ENCODE results near the gene PGA3.

DNA sequence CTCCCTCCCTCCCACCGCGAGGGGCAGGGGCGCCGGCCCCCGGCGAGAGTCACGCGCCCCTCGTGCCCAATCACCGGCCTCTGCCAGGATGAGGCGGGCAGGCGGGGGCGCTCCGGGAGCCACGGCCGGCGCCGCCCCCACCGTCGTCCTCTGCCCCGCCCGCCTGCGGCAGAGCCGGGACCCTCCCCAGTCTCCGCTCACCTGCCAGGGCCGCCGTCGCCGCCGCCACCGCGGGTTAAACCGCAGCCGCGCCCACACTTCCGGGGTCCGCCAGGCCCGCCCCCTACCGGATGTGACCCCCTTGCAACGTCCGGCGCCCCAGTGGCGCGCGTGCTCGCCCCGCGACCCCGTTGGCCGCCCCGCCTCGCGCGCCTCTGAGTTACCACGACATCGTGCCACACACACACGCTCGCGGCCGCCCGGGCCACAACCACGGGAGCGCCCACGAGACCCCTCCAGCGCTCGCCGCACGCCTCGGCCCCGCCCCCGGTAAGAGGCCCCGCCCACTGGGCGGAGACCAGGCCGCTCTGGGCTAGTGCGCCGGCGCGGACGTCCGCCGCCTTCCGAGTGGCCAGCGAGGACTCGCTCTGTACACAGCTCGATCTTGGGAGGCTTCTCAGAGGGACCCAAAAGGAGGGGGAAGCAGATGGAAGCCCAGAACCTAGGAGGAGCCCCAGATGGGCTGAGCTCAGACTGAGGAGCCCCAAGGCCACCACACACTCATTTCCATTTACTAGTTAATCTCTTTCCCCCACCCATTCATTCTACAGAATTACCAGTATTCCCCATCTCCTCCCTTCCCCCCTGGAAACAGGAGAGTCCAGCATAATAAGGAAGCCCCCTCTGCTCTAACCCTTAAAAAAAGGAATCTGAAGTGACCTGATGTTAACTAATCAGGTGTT, 41.9 kb upstream of the PGA3 start, which contains the start of gene VPS37C:
- TF ChIP-seq, protein P1, sequence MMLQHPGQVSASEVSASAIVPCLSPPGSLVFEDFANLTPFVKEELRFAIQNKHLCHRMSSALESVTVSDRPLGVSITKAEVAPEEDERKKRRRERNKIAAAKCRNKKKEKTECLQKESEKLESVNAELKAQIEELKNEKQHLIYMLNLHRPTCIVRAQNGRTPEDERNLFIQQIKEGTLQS (IDR thresholded peaks at IDR 0.05) = no peak
- TF ChIP-seq, protein P2, sequence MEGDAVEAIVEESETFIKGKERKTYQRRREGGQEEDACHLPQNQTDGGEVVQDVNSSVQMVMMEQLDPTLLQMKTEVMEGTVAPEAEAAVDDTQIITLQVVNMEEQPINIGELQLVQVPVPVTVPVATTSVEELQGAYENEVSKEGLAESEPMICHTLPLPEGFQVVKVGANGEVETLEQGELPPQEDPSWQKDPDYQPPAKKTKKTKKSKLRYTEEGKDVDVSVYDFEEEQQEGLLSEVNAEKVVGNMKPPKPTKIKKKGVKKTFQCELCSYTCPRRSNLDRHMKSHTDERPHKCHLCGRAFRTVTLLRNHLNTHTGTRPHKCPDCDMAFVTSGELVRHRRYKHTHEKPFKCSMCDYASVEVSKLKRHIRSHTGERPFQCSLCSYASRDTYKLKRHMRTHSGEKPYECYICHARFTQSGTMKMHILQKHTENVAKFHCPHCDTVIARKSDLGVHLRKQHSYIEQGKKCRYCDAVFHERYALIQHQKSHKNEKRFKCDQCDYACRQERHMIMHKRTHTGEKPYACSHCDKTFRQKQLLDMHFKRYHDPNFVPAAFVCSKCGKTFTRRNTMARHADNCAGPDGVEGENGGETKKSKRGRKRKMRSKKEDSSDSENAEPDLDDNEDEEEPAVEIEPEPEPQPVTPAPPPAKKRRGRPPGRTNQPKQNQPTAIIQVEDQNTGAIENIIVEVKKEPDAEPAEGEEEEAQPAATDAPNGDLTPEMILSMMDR (IDR thresholded peaks at IDR 0.05 in 2 of 3, conservative IDR thresholded peaks at IDR 0.05 in 1 of 3; ENCODE audit: borderline replicate concordance in 1 of 3, insufficient read depth in 1 of 3, low read depth in 2 of 3, low read length in 2 of 3) = no peak
- TF ChIP-seq POLR2A (IDR thresholded peaks at IDR 0.05; ENCODE audit: borderline replicate concordance, extremely low read depth, insufficient read depth, insufficient read length) (peak; percentile 89), SIN3A (IDR thresholded peaks at IDR 0.05; ENCODE audit: low read depth) (peak; percentile 66; the same call in 1 of the 2 replicates), EZH2 (IDR thresholded peaks at IDR 0.05) (no peak), JUND (IDR thresholded peaks at IDR 0.05) (no peak)
- TF ChIP-seq, protein P3, sequence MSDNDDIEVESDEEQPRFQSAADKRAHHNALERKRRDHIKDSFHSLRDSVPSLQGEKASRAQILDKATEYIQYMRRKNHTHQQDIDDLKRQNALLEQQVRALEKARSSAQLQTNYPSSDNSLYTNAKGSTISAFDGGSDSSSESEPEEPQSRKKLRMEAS (IDR thresholded peaks at IDR 0.05) = peak; percentile 87
